NT2/D1 (cell line): Measurements from ENCODE around the gene TRAF2.

Experiments used
- SUZ12 ChIP-seq: IDR thresholded peaks from 2 replicates; pipeline ENCODE4 v1.6.1; 2011; ENCODE audit not compliant: insufficient read length, insufficient read depth; ENCODE audit errors: extremely low read depth
- YY1 ChIP-seq: IDR thresholded peaks from 2 replicates; pipeline ENCODE4 v1.6.1; 2011; ENCODE audit not compliant: insufficient read length, insufficient read depth
- ZNF274 ChIP-seq: IDR thresholded peaks from 2 replicates; pipeline ENCODE4 v1.6.1; 2011; ENCODE audit warnings: mild to moderate bottlenecking, low read depth, low read length

GRCh38 chr9:136910197-136910900 lies 24.0 kb downstream of the TRAF2 start:
- TF ChIP-seq ZNF274: no peak
- TF ChIP-seq YY1: no peak
- TF ChIP-seq SUZ12: no peak
